ENCODE data around the gene UCHL1. TPM values are rescaled to one million over a fixed set of nuclear protein-coding genes. Genes with fewer than 3 reads are reported as not detected.

Gene UCHL1
- total and polyA plus RNA-seq, 2 of the 13 experiments (the other 11 are each of a cell fraction or from before 2014, with no cell fraction given), result not detected

GRCh38 chr4:41285202-41285863, 28.6 kb downstream of the UCHL1 start:
- no peaks in the 10 kb centered on the region for H3K36me3 ChIP-seq (replicated peaks in 1 of 2; ENCODE audit: control insufficient read depth in 1 of 2, insufficient read depth in 2 of 2, low read length in 2 of 2)
- ATAC-seq, result no peak
- no peaks in the 10 kb centered on the region for H4K20me1 ChIP-seq (ENCODE audit: insufficient read depth, low read length)
- H3K4me3 ChIP-seq (replicated peaks in 1 of 3; ENCODE audit: insufficient read depth in 1 of 3, low read depth in 2 of 3, low read length in 3 of 3), result no peak overlapping the region
- BruUV-seq (replicated peaks), result no TSS peak
- no peak for DNase-seq (ENCODE audit: low spot score)
- in situ Hi-C loops (cut with HindIII; ENCODE audit: extremely low pct_ligation_motif_present, low pct_unique_long_range_greater_than_20kb) (loop anchor here (5.0 kb wide), 1 partner anchor 367 kb away; no protein-coding TSS in a partner anchor), intact Hi-C loops (cut with micrococcal nuclease; ENCODE audit: unreplicated experiment) (no loop called here)
- no peak overlapping the region for H3K4me2 ChIP-seq (ENCODE audit: low read depth, low read length)
- H3K27ac ChIP-seq (ENCODE audit: extremely low read length, insufficient read depth, low read length), result no peak overlapping the region
- H3K9ac ChIP-seq (ENCODE audit: insufficient read depth, low read depth, low read length), result no peak overlapping the region
- WGBS (ENCODE audit: low lambda C conversion rate), result 20% methylated on average over 6 of the region's 6 CpGs
- H2AFZ ChIP-seq (ENCODE audit: low read length), result no peak overlapping the region
- CTCF ChIA-PET (ENCODE audit: low intra/inter-chr PET ratio, low total read pairs), result no interaction called here
- peaks cover 0 to 9% of the 10 kb centered on the region in 2 experiments; a peak in 2 of 5 replicates for H3K27me3 ChIP-seq (ENCODE audit: control insufficient read depth in 1 of 2, insufficient read depth in 2 of 2, low read length in 2 of 2)
- TF ChIP-seq, protein P1, sequence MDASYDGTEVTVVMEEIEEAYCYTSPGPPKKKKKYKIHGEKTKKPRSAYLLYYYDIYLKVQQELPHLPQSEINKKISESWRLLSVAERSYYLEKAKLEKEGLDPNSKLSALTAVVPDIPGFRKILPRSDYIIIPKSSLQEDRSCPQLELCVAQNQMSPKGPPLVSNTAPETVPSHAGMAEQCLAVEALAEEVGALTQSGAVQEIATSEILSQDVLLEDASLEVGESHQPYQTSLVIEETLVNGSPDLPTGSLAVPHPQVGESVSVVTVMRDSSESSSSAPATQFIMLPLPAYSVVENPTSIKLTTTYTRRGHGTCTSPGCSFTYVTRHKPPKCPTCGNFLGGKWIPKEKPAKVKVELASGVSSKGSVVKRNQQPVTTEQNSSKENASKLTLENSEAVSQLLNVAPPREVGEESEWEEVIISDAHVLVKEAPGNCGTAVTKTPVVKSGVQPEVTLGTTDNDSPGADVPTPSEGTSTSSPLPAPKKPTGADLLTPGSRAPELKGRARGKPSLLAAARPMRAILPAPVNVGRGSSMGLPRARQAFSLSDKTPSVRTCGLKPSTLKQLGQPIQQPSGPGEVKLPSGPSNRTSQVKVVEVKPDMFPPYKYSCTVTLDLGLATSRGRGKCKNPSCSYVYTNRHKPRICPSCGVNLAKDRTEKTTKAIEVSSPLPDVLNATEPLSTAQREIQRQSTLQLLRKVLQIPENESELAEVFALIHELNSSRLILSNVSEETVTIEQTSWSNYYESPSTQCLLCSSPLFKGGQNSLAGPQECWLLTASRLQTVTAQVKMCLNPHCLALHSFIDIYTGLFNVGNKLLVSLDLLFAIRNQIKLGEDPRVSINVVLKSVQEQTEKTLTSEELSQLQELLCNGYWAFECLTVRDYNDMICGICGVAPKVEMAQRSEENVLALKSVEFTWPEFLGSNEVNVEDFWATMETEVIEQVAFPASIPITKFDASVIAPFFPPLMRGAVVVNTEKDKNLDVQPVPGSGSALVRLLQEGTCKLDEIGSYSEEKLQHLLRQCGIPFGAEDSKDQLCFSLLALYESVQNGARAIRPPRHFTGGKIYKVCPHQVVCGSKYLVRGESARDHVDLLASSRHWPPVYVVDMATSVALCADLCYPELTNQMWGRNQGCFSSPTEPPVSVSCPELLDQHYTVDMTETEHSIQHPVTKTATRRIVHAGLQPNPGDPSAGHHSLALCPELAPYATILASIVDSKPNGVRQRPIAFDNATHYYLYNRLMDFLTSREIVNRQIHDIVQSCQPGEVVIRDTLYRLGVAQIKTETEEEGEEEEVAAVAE (CRISPR knock-in tag; IDR thresholded peaks at IDR 0.05; ENCODE audit: borderline replicate concordance), result no peak
- TF ChIP-seq SPEN (CRISPR knock-in tag; IDR thresholded peaks at IDR 0.05; ENCODE audit: low read depth) (no peak), HDAC6 (IDR thresholded peaks at IDR 0.05; ENCODE audit: low read depth, low read length) (no peak)
- H3K4me1 ChIP-seq (ENCODE audit: insufficient read depth, low read length), result no peaks in the 10 kb centered on the region
- POLR2A ChIA-PET, result no interaction called here
- no peak for FAIRE-seq
- H3K79me2 ChIP-seq (ENCODE audit: insufficient read depth, low read length), result no peaks in the 10 kb centered on the region
- no peaks in the 10 kb centered on the region for H3K9me3 ChIP-seq (ENCODE audit: low read length)
